Endothelial cell of umbilical vein (primary cell): ENCODE results near the gene ATP6V1E1. TPM values are rescaled to one million over a fixed set of nuclear protein-coding genes. Genes with fewer than 3 reads are reported as not detected.
"Not testable (repeated sequence)": the region's sequence is repeated elsewhere in the genome, so short reads cannot be mapped to it uniquely, and the experiment has no call there.

ENCODE experiments used
- BruUV-seq: library from RNA; stranded (reverse); fragments of 400-500 nt; replicated peaks from 2 replicates; lab custom pipeline; 2021; lab: Mats Ljungman, UMichigan
- CTCF ChIA-PET: fragments of 300-600, 350-600 bp; sonication (Branson Sonifier 250); formaldehyde crosslinking; loops from one replicate; lab custom pipeline; 2021; ENCODE audit warnings: antibody characterized with exemption, inconsistent platforms; lab: Charles Lee
- POLR2A ChIA-PET: fragments of 300-600, 350-600 bp; sonication (Branson Sonifier 250); formaldehyde crosslinking; loops from one replicate; lab custom pipeline; 2021; ENCODE audit warnings: antibody characterized with exemption, inconsistent platforms; lab: Charles Lee
- DNase-seq: peaks from one replicate; pipeline ENCODE4 v3.0.0-alpha.2; 2011; ENCODE audit warnings: low read depth, low spot score
- FAIRE-seq: peaks from 2 replicates; lab custom pipeline; 2011; peaks lifted over from hg19 to GRCh38; lab: Jason Lieb, UNC
- H2AFZ ChIP-seq: 2 replicates; pipeline ENCODE4 v1.6.0; 2012; ENCODE audit warnings: low read depth, low read length, control low read depth, inconsistent platforms
- H3K27ac ChIP-seq: 2 replicates; pipeline ENCODE4 v1.5.1; 2011; ENCODE audit warnings: low read depth, mild to moderate bottlenecking, control low read depth, low read length, moderate library complexity; ENCODE audit not compliant: insufficient read depth
- H3K27me3 ChIP-seq, 2 experiments: 2 replicates each; pipeline versions ENCODE4 v1.6.0 to v1.6.1; 2011; ENCODE audit warnings: low read length in 2 of 2, mixed read lengths in 1 of 2; ENCODE audit not compliant: control insufficient read depth in 2 of 2, insufficient read depth in 2 of 2
- H3K36me3 ChIP-seq, 2 experiments: 2 replicates in 1 of 2; 3 replicates in 1 of 2; pipeline ENCODE4 v1.5.1; 2011; ENCODE audit warnings: low read length in 2 of 2, mild to moderate bottlenecking in 1 of 2, moderate library complexity in 1 of 2; ENCODE audit not compliant: control insufficient read depth in 2 of 2, insufficient read depth in 2 of 2; ENCODE audit errors: extremely low read depth in 1 of 2
- H3K4me1 ChIP-seq: 3 replicates; pipeline ENCODE4 v1.5.1; 2011; ENCODE audit warnings: mild to moderate bottlenecking, low read length; ENCODE audit not compliant: control insufficient read depth, insufficient read depth; ENCODE audit errors: extremely low read depth
- H3K4me2 ChIP-seq: 2 replicates; pipeline ENCODE4 v1.6.1; 2011; ENCODE audit warnings: low read length, control low read depth, mixed read lengths; ENCODE audit not compliant: insufficient read depth
- H3K4me3 ChIP-seq, 3 experiments: fragments of 200-600 bp in 1 of 3; sonication (generic), shearing (Covaris generic) in 1 of 3; replicated peaks in 1 of 3; 2 replicates each; pipeline ENCODE4 v1.5.1; 2011 to 2016; ENCODE audit warnings: control low read depth in 3 of 3, low read length in 3 of 3, mild to moderate bottlenecking in 2 of 3, inconsistent platforms in 1 of 3, low read depth in 1 of 3, moderate library complexity in 1 of 3; ENCODE audit not compliant: insufficient read depth in 1 of 3
- H3K79me2 ChIP-seq: 2 replicates; pipeline ENCODE4 v1.6.0; 2012; ENCODE audit warnings: low read length, inconsistent platforms; ENCODE audit not compliant: control insufficient read depth, insufficient read depth
- H3K9ac ChIP-seq: replicated peaks from 2 replicates; pipeline ENCODE3; 2011; ENCODE audit warnings: low read length, control low read depth; ENCODE audit not compliant: insufficient read depth; ENCODE audit errors: extremely low read depth
- H3K9me1 ChIP-seq: replicated peaks from 3 replicates; pipeline ENCODE4 v1.6.0; 2011; ENCODE audit warnings: mild to moderate bottlenecking, low read length; ENCODE audit not compliant: control insufficient read depth, insufficient read depth; ENCODE audit errors: extremely low read depth
- H3K9me3 ChIP-seq: replicated peaks from 2 replicates; pipeline ENCODE4 v1.5.1; 2012; ENCODE audit warnings: low read length, inconsistent platforms; ENCODE audit not compliant: control insufficient read depth, insufficient read depth
- H4K20me1 ChIP-seq: replicated peaks from 2 replicates; pipeline ENCODE3; 2011; ENCODE audit warnings: mild to moderate bottlenecking, low read length; ENCODE audit not compliant: control insufficient read depth, insufficient read depth; ENCODE audit errors: extremely low read depth
- EZH2 ChIP-seq: IDR thresholded peaks from 2 replicates; pipeline ENCODE4 v1.6.1; 2012; ENCODE audit warnings: borderline replicate concordance, low read depth, mild to moderate bottlenecking, moderate library complexity, low read length, inconsistent platforms; ENCODE audit not compliant: severe bottlenecking
- FOS ChIP-seq: IDR thresholded peaks from 2 replicates; pipeline ENCODE4 v1.6.1; 2011; ENCODE audit warnings: mild to moderate bottlenecking, low read length, moderate library complexity, borderline replicate concordance; ENCODE audit not compliant: insufficient read depth
- GATA2 ChIP-seq: IDR thresholded peaks from 2 replicates; pipeline ENCODE4 v1.7.0; 2011; ENCODE audit warnings: low read depth, mild to moderate bottlenecking, moderate library complexity, mixed read lengths, low read length; ENCODE audit not compliant: insufficient read length, insufficient read depth
- JUN ChIP-seq: IDR thresholded peaks from 2 replicates; pipeline ENCODE4 v1.6.1; 2011; ENCODE audit warnings: borderline replicate concordance, low read depth; ENCODE audit not compliant: insufficient read length, insufficient read depth
- MYC ChIP-seq: IDR thresholded peaks from one replicate; pipeline ENCODE4 v1.6.1; 2011; ENCODE audit warnings: mild to moderate bottlenecking, low read depth, low read length
- POLR2A ChIP-seq: IDR thresholded peaks from 2 replicates; pipeline ENCODE4 v1.6.1; 2012; ENCODE audit warnings: low read depth, mild to moderate bottlenecking, control low read depth, low read length
- POLR2AphosphoS5 ChIP-seq: IDR thresholded peaks from 2 replicates; pipeline ENCODE4 v1.6.1; 2012; ENCODE audit warnings: low read depth, mild to moderate bottlenecking, control low read depth, low read length, moderate library complexity; ENCODE audit not compliant: insufficient read depth
- dilution Hi-C: fragments of 300-500 bp; cut with MboI; formaldehyde crosslinking; loops from one replicate; pipeline ENCODE4 v1.15.0; 2019; ENCODE audit warnings: low sequenced_read_pairs; ENCODE audit not compliant: extremely low pct_ligation_motif_present
- intact Hi-C: fragments of 100-400 bp; cut with micrococcal nuclease; formaldehyde crosslinking; loops from one replicate; pipeline ENCODE4 v1.10.0; 2022
- polyA plus RNA-seq, 4 experiments: library from polyadenylated mRNA; depleted of rRNA in 3 of 4; stranded (reverse) in 3 of 4; unstranded in 1 of 4; fragments of >200 nt; gene quantifications; 2 replicates each; pipeline versions ENCODE4 v1.2.1 to v1.2.3, GENCODE V29; 2011 to 2012; ENCODE audit warnings: missing spikeins in 1 of 4
- total RNA-seq: library from RNA; stranded (reverse); gene quantifications from 2 replicates; pipeline ENCODE4 v1.2.3, GENCODE V29; 2021
- TF ChIP-seq, protein P1 (sequence below): IDR thresholded peaks from 2 replicates; pipeline ENCODE4 v1.6.1; 2011; ENCODE audit not compliant: insufficient read depth, insufficient read length
- TF ChIP-seq, protein P2 (sequence below), 2 donors: IDR thresholded peaks; 1 replicate in 1 of 2; 2 replicates in 1 of 2; pipeline ENCODE4 v1.5.1; 2011; ENCODE audit warnings: low read length in 2 of 2, mild to moderate bottlenecking in 2 of 2, moderate library complexity in 2 of 2, control low read depth in 1 of 2, inconsistent platforms in 1 of 2, low read depth in 1 of 2; ENCODE audit not compliant: insufficient read depth in 1 of 2; ENCODE audit errors: extremely low read depth in 1 of 2

ATP6V1E1 gene
- total and polyA plus RNA-seq, 2 donors (not counting 3 experiments of a cell fraction or from before 2014, with no cell fraction given): 95.2 to 113 TPM

DNA sequence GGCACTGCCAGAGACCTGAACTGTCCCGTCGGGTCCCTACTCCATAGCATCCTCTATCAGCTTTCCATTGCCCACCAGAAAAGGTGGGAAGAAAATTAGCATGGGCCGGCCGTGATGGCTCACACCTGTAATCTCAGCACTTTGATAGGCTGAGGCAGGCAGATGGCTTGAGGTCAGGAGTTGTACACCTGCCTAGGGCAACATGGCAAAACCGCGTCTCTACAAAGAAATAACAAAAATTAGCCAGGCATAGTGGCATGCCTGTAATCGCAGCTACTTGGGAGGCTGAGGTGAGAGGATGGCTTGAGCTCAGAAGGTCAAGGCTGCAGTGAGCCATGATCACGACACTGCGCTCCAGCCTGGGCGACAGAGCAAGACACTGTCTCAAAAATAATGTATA is 61.8 kb downstream of the ATP6V1E1 start:
- no peak for TF ChIP-seq EZH2
- no peak for TF ChIP-seq JUN
- no peak for TF ChIP-seq GATA2
- no peak for TF ChIP-seq MYC
- TF ChIP-seq POLR2A: no peak
- TF ChIP-seq, protein P1, sequence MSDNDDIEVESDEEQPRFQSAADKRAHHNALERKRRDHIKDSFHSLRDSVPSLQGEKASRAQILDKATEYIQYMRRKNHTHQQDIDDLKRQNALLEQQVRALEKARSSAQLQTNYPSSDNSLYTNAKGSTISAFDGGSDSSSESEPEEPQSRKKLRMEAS: no peak
- TF ChIP-seq FOS: no peak
- TF ChIP-seq, protein P2, sequence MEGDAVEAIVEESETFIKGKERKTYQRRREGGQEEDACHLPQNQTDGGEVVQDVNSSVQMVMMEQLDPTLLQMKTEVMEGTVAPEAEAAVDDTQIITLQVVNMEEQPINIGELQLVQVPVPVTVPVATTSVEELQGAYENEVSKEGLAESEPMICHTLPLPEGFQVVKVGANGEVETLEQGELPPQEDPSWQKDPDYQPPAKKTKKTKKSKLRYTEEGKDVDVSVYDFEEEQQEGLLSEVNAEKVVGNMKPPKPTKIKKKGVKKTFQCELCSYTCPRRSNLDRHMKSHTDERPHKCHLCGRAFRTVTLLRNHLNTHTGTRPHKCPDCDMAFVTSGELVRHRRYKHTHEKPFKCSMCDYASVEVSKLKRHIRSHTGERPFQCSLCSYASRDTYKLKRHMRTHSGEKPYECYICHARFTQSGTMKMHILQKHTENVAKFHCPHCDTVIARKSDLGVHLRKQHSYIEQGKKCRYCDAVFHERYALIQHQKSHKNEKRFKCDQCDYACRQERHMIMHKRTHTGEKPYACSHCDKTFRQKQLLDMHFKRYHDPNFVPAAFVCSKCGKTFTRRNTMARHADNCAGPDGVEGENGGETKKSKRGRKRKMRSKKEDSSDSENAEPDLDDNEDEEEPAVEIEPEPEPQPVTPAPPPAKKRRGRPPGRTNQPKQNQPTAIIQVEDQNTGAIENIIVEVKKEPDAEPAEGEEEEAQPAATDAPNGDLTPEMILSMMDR (IDR thresholded peaks at IDR 0.05; ENCODE audit: extremely low read depth in 1 of 2, insufficient read depth in 1 of 2, low read depth in 1 of 2, low read length in 2 of 2): no peak
- TF ChIP-seq POLR2AphosphoS5: no peak
- Histone ChIP-seq H3K9me3 (no peaks in the 10 kb centered on the region), H3K4me3 (no peak overlapping the region), H3K79me2 (no peaks in the 10 kb centered on the region), H4K20me1 (no peaks in the 10 kb centered on the region), H3K9me1 (no peaks in the 10 kb centered on the region), H3K36me3 (no peaks in the 10 kb centered on the region), H3K27ac (no peak overlapping the region), H3K4me1 (peaks cover 3% of the 10 kb centered on the region), H2AFZ (no peak overlapping the region), H3K4me2 (no peak overlapping the region), H3K9ac (no peak overlapping the region), H3K27me3 (peaks cover 3 to 6% of the 10 kb centered on the region in 2 experiments)
- POLR2A ChIA-PET: no interaction called here
- DNase-seq: no peak
- CTCF ChIA-PET: interaction anchor here (1.0 kb wide), 1 partner anchor 9 kb away, joined by 3 read pairs; no protein-coding TSS in a partner anchor
- no peak for FAIRE-seq
- intact Hi-C loops (no loop called here), dilution Hi-C loops (no loop called here)
- BruUV-seq: no TSS peak

DNA sequence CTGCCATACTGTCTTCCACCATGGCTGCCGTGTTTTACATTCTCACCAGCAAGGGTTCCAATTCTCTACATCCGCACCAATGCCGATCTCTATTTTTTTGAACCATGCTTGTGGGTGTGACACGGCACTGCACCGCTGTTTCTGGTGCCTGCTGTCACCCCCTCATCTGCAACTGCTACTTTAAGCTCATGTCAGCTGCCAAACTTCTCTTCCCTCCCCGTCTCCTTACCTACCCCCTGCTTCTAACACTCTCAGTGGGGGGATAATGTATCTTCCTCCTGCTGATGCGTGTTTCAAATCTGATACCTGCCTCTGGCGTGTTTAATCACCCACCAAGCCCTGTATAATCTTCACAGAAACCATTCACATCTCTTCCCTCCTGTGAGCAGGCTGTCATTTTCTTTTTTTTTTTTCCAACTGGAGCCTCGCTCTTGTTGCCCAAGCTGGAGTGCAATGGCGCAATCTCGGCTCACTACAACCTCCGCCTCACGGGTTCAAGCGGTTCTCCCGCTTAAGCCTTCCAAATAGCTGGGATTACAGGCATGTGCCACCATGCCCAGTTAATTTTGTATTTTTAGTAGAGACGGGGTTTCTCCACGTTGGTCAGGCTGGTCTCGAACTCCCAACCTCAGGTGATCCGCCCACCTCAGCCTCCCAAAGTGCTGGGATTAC is 62.4 kb downstream of the ATP6V1E1 start:
- H4K20me1 ChIP-seq, H3K9me1 ChIP-seq, FAIRE-seq, CTCF ChIA-PET, H3K79me2 ChIP-seq, POLR2A ChIA-PET, H3K27me3 ChIP-seq, H3K4me2 ChIP-seq, BruUV-seq, DNase-seq, H2AFZ ChIP-seq, H3K9me3 ChIP-seq, H3K9ac ChIP-seq, dilution Hi-C loops, H3K36me3 ChIP-seq, H3K4me3 ChIP-seq, intact Hi-C loops, H3K4me1 ChIP-seq, H3K27ac ChIP-seq: not testable (repeated sequence)
